ENCODE results near the gene MSLN.

MSLN gene

DNA sequence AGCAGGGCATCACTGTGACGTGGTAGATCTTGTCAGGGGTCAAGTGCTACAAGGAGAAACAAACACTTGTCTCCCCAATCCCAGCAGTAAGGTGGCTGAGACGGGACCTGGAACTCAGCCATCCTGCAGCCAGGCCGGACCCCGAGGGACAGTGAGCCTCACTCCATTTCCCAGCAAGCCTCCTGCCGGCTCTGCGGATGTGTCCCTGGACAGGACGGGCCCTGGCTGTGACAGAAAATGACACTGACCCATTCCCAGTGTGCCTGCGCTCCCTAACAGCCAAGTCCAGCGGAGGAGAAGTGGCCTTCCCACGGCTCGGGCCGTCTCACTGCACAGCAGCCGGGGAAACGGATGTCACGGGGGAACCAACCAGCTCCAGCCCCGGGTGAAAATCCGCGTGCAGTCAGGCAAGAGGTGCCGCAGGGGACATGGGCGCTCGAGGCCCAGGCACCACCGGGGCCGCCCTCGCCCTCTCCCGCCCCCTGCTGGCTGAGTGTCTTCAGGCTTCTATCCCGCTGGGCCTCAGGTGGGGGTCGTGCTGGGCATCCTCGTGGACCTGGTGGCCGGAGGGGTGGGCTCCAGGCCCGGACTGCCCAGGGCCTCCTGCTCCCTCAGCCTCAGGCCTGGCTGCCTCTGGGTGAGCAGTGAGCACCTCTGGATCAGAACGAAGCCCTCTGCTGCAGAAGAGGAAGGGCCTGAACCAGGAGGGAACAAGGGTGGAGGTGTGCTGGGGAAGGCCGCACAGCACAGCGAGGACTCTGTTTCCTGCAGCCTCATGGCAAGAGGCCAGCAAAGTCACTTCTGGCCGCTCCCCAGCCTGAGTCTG lies 26.9 kb upstream of the MSLN start:
- TF ChIP-seq, protein P1, sequence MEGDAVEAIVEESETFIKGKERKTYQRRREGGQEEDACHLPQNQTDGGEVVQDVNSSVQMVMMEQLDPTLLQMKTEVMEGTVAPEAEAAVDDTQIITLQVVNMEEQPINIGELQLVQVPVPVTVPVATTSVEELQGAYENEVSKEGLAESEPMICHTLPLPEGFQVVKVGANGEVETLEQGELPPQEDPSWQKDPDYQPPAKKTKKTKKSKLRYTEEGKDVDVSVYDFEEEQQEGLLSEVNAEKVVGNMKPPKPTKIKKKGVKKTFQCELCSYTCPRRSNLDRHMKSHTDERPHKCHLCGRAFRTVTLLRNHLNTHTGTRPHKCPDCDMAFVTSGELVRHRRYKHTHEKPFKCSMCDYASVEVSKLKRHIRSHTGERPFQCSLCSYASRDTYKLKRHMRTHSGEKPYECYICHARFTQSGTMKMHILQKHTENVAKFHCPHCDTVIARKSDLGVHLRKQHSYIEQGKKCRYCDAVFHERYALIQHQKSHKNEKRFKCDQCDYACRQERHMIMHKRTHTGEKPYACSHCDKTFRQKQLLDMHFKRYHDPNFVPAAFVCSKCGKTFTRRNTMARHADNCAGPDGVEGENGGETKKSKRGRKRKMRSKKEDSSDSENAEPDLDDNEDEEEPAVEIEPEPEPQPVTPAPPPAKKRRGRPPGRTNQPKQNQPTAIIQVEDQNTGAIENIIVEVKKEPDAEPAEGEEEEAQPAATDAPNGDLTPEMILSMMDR (conservative IDR thresholded peaks at IDR 0.05): no peak
- no peak for TF ChIP-seq ZFX (IDR thresholded peaks at IDR 0.05)
- H3K27ac ChIP-seq: no peak overlapping the region

DNA sequence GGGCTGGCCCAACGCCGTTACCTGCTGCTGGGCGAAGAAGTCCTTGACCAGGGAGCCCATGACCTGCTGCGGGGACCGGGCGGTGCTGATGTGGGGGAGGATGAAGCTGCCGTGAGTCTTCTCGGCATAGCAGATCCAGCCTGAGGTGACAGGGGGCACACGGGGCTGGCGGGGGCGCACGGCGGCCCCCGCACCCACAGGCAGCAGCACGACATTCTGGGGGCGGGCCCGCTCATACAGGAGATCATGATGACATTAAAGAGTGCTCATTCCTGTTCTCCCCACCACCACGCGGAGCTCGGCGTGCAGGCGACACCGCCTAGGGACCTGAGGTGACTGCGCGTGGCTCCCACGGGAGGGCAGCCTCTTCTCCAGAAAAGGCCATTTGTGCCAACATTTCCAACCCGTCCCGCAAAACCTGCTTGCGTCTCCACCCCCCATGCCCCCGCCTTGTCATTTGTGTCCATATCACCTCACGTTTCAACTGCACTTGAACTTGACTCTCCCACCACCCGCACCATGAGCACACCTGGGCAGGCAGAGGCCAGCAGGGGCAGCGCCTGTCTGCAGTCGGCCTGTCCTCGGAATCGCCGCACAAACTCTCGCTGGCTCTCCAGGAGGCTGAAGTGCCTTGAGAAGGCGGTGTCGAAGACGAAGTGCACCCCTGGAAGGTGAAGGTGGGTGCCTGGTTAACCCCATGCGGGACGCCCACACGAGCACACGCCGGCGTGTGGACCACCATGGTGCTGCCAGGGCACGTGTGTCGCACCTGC lies 26.1 kb upstream of the MSLN start:
- no peak overlapping the region for H3K27ac ChIP-seq
- TF ChIP-seq, protein P1 (conservative IDR thresholded peaks at IDR 0.05): no peak
- TF ChIP-seq ZFX (IDR thresholded peaks at IDR 0.05): no peak

DNA sequence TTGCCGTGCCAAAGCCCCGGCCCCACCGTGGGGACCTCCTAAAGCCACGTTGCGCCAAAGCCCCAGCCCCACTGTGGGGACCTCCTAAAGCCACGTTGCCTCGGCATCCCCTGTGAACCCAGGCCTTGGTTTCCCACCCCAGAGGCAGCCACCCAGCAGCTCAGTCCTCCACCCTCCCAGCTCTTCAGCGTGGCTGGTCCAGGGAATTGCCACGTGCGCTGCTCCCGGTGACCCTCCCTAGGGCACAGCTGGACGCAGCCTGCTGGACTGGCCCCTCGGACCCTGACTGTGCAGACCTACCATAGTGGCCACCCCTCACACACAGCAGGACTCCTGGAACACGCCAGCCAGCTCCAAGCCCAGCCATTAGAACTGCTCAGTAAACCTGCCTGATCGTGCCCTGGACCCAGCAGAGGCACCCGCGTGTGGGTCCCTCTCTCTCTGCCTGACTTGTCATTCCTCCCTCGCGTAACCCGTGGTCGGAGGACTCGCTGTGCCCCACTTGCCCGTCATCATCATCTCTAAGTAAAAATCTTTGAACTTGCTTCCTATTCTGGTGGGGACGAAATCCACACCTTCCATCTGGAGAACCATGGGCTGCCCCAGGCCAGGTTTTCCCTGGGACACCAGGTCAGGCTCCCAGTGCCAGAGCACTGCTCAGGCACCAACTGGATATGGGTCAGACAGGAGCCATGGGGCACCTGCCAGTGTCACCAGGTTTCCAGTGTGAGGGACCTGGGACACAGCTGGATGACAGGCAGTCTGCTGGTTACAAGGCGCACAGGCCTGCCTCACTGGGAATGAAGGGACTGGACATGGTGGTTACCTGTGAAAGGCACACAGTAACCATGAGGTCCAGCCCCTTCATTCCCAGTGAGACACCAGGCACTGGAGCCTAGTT lies 25.3 kb upstream of the MSLN start:
- TF ChIP-seq, protein P1 (conservative IDR thresholded peaks at IDR 0.05): no peak
- no peak for TF ChIP-seq ZFX (IDR thresholded peaks at IDR 0.05)
- no peak overlapping the region for H3K27ac ChIP-seq

DNA sequence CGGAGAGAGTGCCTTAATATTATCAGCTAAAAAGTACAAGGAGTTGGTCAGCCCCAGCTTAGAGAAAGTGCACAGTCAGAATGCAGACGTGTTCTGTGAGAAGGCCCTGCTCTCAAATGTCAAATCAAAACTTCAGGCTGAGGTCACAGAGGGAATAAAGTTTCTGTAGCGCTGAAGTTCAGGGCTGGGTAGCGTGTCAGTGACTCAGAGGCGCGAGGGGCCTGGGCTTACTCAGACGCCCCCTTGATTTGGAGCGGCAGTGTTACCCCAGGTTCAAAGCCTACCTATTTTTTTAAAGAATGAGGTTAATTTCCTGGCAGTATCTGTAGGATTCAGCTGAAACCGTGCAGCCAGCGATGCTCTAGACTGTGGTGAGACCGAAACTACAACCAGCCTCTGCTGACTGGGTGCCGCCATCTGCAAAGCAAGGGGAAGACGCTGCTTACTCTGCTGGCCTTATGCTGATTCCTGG lies 24.5 kb upstream of the MSLN start:
- H3K27ac ChIP-seq: no peak overlapping the region
- no peak for TF ChIP-seq ZFX (IDR thresholded peaks at IDR 0.05)
- TF ChIP-seq, protein P1 (conservative IDR thresholded peaks at IDR 0.05): no peak

DNA sequence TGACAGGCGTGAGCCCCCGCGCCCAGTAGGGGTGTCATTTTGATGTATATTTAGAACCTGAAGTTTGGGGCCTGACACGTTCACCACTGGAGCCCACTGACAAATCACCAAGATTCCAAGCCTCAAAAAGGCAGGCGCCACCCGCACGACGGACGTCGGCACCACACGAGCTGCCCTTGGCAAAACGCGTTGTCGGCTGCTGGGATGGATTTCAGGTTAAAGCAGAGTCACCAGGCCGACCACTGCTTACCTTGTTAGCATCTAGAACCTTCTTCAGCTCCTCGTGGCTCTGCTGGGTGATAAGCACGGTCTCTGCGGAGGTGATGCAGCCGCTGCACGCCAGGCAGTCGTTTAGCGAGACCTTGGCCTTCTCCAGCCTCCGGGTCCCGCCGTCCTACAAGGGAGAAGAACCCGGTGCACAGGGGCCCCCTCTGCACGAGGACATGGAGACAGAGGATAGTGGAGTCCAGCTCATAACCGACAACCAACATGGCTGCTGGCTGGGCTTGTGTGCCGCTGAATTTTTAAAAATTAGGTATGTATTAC lies 23.5 kb upstream of the MSLN start:
- TF ChIP-seq, protein P1 (conservative IDR thresholded peaks at IDR 0.05): no peak
- TF ChIP-seq ZFX (IDR thresholded peaks at IDR 0.05): no peak
- H3K27ac ChIP-seq: peak overlapping the region; percentile 74

DNA sequence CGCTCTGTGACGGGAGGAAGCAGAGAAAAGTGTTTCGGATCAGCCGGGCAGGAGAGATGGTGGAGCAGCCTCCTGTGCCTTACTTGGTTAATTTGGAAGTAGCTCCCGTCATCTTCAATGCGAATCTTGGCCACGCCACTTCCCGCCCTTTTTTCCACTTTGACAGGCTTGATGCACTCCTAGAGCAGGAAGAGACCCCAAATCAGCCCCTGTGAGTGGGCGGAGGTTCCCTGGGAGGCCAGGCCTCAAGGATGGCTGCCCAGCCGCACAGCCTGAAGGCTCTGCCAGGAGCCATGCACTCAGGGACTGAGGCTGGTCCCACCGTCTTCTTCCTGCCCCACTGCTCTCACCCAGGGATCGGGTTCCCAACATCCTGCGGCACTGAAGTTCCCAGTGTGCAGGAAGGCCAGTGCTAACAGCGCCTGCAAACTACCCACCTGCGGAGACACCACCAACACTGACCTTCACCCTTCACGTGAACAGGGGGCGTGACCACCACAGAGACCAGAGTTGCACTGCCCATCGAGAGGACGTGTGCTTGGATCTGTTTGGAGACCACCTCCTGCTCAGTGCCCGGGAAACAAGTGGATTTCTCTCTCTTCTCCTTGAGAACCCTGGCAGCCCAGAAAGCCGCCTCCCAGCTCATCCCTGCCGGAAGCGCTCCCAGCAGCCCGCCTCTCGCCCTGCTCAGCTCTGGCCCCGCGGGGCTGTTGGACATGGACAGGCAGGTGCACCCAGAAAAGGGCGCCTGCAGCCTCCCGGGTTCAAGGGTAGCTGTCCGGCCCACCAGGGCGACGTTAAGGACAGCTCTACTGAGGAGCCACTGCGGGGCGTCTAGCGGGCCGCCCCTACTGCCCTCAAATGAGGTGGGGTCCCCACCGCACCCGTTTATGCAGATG lies 20.7 kb upstream of the MSLN start:
- TF ChIP-seq, protein P1 (conservative IDR thresholded peaks at IDR 0.05): no peak
- no peak for TF ChIP-seq ZFX (IDR thresholded peaks at IDR 0.05)
- H3K27ac ChIP-seq: peak overlapping the region; percentile 90
